Measurements from ENCODE around the gene PDLIM5.
"Not testable (repeated sequence)": the region's sequence is repeated elsewhere in the genome, so short reads cannot be mapped to it uniquely, and the experiment has no call there.

PDLIM5 gene

DNA sequence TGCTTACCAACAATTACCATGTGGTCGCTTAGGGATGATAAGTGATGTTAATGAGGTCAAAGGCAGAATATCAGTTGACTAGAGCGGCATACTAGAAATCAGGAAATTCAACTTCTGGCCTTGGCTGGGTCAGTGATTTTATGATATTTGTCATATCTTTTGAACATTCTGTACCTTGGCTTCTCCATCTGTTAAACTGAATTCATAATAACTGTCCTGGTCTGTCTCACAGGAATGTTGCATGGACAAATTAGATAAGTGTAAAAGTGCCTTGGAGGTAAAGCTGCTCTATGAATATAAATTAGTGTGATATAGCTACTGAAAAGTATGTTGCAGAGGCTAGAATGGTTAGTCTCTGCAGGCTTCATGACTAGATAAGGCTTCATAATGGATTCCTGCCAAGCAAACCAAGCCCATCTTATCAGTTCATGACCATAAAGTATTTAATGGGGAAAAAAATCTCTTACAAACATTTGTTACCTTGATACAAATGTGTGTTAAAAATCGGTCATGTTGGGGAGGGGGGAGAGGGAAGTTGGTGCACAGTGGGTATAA is 201.4 kb downstream of the PDLIM5 start:
- no peak for DNase-seq (ENCODE audit: low read depth in 2 of 2)

DNA sequence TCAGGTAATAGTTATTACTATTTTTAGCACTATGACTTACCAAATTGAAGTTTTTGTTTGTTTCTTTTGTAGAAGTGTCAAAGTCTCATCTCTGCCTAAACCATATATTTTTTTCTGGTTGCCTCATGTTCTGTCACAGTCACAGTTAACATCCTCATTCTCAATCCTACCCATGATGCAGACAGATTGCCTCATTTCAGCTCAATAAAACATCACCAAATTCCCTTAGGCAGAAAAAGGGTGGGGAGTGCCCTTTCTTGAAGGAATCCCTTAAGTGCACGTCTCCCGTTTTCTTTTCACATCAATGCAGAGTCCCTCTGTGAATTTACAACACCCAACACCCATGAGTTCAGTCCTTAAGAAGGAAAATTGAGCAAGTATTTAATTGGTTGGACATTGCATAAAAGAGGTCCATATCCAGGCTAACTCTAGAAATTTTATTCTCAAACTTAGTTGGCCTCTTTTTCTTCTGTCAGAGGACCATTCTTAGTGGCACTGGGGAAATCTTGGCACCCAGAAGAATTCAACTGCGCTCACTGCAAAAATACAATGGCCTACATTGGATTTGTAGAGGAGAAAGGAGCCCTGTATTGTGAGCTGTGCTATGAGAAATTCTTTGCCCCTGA is 202.4 kb downstream of the PDLIM5 start:
- DNase-seq (ENCODE audit: low read depth in 2 of 2) = no peak

DNA sequence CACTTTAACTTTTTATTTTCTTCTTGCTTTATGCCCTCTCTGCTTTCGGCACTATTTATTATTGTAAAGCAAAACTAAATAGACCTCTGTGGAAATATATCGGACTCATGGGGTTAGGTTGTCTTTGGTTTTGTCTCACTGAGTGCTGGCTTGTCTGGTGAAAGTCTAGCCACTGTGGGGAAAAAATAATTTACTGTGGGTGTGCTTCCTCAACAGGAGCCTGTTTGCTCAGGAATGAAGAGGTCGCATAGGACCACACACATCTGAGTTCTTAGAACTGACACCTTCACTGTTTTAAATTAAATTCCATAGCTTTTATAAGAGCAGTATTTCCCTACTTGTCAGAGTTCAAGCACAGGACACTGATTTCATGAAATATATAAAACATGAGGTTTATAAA is 203.0 kb downstream of the PDLIM5 start:
- DNase-seq (ENCODE audit: low read depth in 2 of 2) = no peak

DNA sequence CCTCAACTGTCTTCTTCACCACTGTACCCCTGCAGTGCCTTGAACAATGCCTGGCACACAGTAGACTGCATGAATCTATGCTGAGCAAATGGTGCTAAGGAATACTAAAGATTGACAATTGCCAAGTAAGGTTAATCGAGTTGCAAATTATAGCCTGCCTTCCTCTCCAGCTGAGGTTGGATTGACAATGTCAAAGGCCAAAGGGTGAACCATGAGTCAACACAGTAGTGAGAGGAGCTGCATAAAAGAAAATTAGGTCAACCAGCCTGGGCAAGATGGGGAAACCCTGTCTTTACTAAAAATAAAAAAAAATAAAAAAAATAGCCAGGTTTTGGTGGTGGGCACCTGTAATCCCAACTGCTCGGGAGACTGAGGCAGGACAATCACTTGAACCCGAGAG is 208.9 kb downstream of the PDLIM5 start:
- no peak for DNase-seq (ENCODE audit: low read depth in 2 of 2)

DNA sequence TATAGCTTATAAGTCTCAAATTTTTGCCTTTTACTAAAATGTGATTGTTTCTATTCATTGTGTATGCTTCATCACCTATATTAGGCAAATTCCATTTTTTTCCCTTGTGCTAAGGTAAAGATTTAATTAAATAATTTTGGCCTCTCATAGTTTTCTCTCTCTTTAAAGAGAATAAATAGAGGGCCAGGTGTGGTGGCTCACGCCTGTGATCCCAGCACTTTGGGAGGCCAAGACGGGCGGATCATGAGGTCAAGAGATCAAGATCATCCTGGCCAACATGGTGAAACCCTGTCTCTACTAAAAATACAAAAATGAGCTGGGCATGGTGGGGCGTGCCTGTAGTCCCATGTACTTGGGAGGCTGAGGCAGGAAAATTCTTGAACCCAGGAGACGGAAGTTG is 213.3 kb downstream of the PDLIM5 start:
- not testable (repeated sequence) for DNase-seq (ENCODE audit: low read depth in 2 of 2)

DNA sequence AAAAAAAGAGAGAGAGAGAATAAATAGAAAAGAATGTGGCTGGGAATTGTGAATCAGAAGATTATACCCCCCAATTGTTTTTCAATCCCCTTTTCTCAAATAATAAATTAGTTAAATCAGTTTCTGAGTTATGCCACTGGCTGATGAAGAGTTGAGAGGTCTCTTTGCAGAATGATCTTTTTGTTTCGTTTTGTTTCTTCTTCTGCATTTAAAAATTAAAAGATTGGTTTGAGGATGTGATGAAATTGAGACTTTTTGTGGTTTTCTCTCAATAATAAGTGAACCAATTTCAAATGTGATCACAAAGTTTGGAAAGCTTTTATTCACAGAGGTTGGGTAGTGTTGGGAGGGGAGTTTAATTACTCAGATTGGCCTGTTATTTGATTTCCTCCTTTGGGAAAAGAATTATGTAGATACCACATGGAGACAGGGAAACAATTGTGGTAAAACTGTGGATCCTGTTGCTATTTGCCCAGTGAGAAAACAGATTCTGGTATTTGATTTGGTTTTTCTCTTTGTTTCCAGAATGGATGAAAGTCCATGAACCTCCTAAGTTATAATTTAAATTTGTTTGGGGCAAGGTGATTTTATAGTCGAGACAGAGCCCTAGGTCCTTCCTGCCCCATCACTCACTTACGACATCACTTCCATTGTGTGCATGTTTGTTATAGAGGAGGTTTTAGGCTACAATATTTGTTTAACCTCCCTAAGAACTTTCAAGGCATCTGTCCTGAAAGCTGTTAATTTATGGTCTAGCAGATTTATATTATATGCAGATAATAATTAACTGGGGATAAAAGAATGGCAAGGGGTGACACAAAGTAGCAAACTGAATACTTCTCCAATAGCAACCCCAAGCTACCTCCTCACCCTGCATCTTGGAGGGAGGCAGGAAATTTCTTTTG is 214.0 kb downstream of the PDLIM5 start:
- DNase-seq (ENCODE audit: low read depth in 2 of 2) = no peak

DNA sequence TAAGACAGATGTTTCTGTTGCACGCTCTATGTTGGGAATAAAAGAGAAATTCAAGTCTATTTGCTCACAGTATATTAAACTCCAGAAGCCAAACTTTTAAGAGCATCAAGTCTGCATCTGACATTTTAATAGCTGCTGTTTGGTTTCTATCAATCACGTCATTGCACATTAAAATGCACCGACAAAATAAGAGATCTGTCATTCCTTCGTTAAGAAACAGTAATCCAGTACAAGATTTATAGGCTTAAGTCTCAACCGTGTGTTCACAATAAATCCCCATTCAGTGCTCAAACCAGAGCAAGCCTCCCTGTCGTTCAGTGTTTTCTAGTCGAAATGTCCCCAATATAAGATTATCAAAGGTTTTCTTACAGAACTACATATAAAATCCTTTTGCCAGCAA is 217.0 kb downstream of the PDLIM5 start:
- DNase-seq (ENCODE audit: low read depth in 2 of 2) = no peak

DNA sequence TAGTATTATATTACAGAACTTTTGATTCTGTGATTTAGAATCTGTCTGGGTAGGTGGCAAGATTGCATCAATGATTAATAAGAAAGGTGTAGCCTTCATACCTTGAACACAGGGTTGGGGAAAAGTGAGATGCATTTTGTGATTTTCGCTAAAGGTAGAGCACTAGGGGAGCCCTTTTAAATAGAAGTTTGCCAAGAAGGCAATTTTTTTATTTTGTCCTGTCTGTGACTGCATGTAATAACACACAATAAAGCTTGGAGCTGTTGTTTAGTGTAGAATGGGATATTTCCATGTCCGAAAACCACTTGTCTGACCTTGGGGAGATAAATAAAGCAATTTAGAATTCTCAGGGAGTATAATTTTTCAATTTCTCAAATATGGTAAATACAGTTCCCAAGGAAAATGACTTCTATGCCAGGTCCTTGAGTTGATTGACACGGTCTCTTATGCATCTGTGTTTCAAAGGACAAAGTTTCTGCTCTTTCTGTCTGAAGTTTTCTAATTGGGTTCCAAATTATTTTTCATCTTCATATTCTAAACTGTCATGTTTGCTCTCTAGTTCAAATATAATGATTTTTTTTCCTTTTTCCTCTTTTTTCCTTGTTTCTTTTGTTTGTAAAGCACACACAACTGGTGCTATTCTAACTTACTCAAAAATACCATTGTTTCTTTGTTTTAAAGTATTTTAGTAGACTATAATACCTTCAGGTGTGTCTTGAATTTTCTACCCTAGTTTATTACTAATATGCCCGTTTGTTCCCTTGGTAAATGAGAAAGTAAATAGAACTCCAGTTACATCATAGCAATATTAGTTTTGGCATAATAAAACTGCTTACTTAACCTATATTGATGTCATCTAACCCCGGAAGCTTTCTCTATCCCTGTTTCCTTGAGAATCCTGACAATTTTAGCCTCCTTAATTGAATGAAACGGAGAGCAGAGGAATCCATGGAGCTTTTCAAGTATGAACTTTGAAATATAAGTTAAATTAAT is 218.2 kb downstream of the PDLIM5 start:
- no peak for DNase-seq (ENCODE audit: low read depth in 2 of 2)

DNA sequence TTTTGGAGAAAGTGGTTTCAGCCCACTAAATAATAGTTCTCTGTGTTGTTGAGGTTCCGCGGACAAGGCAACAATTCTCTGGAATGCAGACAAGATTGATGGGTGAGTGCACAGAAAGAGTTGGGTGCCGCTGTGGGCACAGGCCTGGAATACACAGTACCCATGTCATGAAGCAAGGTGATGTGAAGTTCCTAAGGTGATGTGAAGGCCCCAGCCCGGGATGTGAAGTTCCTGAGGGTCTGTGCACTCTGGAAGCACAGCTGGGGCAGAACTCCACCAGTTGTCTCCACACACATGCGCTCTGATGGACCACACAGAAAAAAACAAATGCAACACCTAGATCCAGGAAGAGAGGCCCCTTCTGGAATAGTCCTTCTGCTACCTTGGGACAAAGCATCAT is 219.4 kb downstream of the PDLIM5 start:
- no peak for DNase-seq (ENCODE audit: low read depth in 2 of 2)

DNA sequence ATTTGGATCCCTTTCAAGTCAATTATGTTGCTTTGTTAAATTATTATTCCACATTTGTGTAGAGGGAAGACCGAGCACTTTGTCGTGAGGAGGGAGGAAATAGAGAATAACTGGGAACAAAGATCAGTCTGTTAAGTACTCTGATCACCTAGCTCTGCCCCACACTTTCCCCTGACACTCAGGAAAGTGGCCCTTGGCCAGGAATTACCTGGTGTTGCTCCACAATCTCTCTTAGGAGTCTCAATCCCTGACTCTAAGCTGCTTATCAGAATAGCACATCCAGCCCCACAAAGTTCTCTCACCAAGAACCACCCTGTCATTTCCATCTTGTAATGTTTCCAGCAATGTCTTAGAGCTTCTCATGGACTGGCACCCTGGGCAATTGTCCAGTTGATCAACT is 222.2 kb downstream of the PDLIM5 start:
- DNase-seq (ENCODE audit: low read depth in 2 of 2) = no peak

DNA sequence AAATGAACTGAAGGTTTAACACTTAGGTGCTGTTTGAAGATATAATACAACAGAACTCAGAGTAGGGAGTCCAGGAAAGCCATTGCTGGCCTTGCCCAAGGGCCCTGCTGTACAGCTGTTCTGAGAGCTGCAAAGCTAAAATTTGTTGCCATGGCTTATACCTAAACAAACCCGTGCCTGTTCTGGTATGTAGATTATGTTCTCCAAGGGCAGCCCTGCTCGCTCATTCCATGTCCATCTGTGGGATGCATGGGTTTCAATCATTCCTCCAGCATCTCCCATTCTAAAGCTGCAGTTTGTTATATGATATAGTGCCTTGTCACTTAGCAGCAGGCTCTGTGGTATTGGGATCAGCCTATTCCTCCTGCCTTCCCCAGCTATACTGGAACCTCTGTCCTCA is 225.2 kb downstream of the PDLIM5 start:
- no peak for DNase-seq (ENCODE audit: low read depth in 2 of 2)

DNA sequence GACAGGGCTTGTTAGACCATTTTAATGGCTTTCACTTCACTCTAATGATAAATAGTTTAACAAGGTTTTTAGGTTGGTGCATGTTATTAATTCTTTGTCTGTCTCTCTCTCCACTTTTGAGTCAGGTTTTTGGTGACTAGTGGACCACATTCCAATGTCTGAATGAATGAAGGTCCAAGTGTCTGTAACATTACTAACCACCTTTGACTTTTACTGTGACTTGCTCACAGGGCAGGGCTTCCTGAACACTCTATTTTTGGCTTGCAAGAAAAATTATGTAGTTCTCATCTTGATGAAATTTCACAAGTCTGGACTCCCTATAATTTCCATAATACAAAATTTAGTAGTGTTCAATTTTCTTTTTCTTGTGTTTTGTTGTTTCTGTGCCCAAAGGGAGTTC is 227.2 kb downstream of the PDLIM5 start:
- no peak for DNase-seq (ENCODE audit: low read depth in 2 of 2)

DNA sequence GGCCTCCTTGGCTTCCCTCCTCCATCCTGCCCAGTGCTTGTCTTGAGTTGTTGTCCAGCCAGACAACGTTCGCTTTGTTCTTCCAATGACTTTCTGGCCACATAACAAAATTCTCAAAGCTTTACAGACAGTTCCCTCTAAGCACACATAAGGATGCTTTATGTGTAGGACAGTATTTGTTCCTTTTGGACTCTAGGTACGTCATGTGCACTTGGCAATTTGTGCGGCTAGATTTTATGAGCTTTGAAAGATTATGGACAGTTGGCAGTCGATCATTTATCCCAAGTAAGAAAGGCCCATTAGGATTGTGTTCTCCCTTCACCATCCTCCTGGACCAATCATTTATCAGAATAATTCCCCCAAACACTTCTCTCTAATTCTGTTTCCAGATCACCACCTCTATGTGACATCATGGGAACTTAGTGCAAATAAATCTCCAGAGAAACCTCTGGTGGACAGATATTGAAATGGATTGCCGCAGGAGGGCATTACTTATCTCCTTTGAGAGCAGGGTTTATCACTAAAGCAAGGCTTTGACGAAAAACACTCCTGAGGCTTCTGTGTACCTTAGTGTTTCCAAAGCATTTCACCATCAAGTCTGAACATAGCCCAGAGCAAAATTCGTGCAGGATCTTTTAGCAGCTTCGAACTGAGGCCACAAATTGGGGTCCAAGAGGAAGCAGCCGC is 228.6 kb downstream of the PDLIM5 start:
- no peak for DNase-seq (ENCODE audit: low read depth in 2 of 2)

DNA sequence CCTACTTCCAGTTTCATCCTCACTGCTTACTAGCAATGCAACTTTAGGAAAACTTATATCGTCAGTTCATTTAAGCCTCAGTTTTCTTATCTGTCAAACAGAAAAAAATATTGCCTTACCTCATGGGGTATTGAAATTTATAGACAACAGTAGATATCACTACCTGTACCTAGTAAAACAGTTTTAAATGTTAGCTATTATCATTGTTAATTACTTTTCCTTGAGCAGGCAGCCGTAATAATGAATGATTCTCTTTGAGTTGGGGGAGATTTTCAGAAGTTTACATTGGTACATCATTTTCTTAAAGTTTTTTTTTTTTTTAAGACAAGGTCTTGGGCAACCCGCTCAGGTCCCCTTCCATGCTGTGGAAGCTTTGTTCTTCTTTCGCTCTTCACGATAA is 234.3 kb downstream of the PDLIM5 start:
- no peak for DNase-seq (ENCODE audit: low read depth in 2 of 2)

DNA sequence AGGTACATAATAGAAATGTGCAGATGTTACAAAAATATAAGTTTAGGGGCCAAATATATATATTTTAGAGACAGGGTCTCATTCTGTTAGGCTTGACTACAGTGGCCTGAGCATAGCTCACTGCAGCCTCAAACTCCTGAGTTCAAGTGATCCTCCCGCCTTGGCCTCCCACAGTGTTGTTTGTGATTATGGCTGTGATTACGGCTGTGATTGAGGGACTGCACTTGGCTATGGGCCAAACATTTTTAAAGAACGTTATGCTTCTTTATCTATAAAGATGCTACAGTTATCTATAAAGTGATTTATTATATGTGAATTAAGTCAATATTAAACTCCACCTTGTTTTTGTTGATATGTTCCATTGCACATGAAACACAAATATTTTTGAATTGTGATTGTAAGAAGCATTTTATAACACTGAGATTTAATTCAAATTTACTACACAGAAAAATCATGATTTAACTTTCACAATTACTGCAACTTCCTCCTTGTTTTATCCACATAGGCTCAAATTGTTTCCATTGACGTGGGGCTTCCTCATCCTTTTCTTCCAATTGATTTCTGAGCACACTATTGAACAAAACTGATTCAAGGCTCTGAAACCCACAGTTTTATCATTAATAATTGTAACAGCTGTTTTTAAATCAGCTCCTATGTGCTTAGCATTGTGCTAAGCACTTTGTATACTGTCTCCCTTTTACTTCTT is 237.6 kb downstream of the PDLIM5 start:
- no peak for DNase-seq (ENCODE audit: low read depth in 2 of 2)

DNA sequence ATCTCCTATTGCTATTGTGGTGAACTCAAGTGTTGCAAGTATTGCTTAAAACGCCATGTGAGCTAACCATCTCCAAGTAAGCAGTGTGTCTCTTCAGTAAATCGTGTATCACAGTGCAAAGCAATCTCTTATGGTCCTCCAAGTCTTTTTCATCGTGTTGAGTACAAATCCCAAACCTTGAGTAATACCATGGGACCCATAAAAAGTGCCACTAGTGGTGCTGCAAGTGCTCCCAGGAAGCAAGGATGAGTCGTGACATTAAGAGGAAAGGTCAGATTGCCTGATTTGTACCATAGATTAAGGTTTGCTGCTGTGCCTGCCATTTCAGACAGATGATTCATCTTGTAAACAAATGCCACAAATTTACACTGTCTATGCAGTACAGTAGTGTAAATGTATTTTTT is 239.1 kb downstream of the PDLIM5 start:
- no peak for DNase-seq (ENCODE audit: low read depth in 2 of 2)

DNA sequence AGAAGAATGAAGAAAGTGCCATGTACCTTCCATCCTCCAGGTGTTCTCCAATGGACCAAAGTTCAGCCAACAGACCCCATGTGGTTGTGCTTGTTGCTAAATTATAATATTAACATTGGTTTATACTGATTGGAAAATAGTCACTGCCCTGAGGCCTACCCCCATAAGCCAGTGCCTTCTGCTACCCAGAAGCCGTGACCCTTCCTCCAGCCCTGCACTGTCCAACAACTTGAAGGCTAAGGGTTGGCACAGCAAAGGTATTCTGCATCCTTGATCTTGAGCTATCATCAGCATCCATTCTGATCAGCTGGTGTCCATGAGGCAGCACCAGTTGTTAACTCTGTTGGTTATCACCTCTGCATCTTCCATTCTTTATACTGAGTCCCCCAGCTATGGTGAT is 239.8 kb downstream of the PDLIM5 start:
- DNase-seq (ENCODE audit: low read depth in 2 of 2) = no peak

DNA sequence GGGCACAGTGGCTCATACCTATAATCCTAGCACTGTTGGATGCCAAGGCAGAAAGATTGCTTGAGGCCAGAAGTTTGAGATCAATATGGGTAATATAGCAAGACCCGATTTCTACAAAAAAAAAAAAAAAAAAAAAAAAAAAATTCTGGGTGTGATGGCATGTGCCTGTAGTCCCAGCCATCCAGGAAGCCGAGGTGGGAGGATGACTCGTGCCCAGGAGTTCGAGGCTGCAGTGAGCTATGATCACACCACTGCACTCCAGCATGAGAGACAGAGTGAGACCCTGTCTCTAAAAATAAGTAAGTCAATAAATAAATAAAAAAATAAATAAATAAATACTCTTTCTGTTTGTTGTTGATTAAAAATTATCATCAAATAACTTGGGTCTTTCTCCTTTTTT is 243.6 kb downstream of the PDLIM5 start:
- no peak for DNase-seq (ENCODE audit: low read depth in 2 of 2)

DNA sequence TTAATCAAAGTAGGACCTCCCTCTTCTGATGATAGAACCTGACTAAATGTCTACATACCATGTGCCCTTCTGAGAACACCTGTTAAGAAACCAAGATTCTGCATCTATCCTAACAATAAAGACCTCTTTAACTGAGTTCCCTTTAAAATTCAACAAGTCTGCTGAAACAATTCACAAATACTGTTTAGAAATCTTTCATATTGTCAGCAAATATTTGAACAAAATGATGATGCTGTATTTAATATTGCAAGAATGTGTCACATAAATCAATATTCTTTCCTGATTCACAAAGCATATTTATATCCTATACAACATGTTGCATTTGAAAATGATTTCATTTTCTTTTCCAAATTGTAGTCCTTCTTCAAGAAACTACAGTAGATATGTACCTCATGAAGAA is 246.4 kb downstream of the PDLIM5 start:
- no peak for DNase-seq (ENCODE audit: low read depth in 2 of 2)

DNA sequence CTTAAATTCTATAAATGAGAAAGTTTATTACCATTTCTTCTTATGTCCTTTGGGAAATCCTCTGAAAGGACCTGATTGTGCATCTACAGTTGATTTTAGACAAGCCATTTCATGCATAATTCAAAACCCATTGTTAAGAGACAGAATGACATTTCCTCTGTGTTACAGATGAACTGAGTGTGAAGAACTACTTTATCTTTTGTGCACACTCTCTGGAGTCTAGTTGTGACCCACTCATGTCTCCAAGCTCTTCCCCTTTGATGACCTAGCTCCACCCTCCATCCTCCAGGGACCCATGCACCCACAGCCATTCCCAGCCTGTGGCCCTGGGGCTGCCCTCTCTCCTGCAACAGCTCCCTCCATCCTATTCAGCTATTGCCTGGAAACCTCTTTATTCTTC is 248.6 kb downstream of the PDLIM5 start:
- DNase-seq (ENCODE audit: low read depth in 2 of 2) = no peak

Data from stimulated activated CD8-positive, alpha-beta memory T cell treated with anti-CD3 and anti-CD28 coated beads, Interleukin-7, amount 100 ng/mL, for 4 hours (primary cell).